GM21423 (cell line): ENCODE data around the gene SRSF1.
"Not testable (repeated sequence)": the region's sequence is repeated elsewhere in the genome, so short reads cannot be mapped to it uniquely, and the experiment has no call there.

Experiments used
- ATAC-seq: cut with Tn5 transposase; IDR thresholded peaks from one replicate; pipeline ENCODE4 v1.9.1; 2021; ENCODE audit warnings: mild to moderate bottlenecking, moderate library complexity; ENCODE audit not compliant: unreplicated experiment

The SRSF1 gene

DNA sequence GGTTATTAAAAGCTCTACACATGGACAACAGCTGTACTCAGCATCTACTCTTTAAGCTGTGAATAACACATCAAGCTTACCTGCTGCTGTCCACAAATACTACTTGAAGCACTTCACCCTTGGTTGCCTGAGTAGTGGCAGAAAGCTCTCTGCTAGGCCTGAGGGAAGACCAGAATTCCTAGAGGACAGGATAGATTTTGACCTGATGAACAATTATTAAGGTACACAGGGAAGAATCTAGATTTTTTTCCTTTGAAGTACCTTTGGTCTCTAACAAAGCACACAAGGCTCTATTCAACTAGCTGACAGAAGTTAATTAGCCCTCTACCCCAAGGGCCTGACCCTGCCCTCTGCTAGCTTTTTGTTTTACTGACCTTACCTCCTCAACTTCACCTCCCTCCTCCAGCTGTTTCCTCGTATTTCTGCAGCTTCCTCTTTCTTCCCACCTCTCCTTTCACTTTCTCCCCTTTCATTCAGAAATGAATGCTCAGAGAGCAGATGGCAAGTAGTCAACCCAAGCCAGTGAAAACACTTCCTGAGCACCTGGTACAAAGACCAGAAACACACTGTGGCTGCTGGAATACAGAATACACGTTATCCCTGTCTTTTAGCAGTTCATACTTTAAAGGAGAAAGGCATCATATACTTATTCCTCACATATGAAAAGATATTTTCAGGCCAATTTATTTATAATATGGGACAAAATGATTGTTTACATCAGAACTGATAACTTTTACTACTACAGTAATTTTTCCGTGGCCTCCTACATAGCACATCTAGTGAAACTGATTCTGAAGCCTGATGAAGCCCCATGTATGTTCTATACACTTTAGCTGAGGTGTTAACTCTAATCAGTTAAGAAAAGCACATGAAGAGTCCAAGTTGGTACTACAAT lies 13.3 kb downstream of the SRSF1 start:
- ATAC-seq, result no peak

DNA sequence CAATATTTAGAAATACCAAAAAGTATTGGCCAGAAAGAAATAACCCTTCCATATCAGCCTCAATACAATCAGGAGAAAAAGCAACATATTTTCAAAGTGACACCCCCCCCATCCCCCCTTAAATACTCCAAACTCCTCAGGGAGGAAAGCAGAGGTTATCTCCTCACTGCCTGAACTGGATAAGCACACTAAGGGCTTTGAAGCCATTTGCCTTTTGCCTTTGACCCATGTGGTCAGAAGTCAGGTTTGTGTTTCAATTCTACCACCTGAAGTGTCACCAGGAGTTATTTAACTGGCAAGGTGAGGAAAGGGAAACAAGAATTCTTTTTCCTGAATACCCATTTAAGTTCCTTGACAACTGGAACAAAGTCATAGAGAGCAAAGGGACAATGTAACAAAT lies 15.5 kb downstream of the SRSF1 start:
- no peak for ATAC-seq

DNA sequence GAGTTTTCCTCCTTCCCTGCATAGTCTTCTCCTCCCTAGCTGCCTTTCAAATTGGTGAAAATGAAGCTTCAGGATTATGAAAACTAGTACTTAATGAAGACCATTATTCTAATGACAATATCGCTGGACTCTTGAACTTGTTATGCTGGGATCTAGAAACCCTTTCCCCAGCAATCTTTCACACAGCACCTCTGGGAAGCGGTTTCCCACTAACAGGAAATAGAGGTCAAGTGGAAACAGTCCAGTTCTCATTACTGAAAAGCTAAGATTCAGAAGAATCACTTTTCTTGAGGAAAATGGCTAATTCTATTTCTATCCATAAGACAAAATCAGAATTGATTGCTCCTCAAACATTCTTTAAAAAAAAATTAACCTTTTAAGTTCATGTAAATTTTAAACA lies 17.0 kb downstream of the SRSF1 start:
- ATAC-seq, result no peak

DNA sequence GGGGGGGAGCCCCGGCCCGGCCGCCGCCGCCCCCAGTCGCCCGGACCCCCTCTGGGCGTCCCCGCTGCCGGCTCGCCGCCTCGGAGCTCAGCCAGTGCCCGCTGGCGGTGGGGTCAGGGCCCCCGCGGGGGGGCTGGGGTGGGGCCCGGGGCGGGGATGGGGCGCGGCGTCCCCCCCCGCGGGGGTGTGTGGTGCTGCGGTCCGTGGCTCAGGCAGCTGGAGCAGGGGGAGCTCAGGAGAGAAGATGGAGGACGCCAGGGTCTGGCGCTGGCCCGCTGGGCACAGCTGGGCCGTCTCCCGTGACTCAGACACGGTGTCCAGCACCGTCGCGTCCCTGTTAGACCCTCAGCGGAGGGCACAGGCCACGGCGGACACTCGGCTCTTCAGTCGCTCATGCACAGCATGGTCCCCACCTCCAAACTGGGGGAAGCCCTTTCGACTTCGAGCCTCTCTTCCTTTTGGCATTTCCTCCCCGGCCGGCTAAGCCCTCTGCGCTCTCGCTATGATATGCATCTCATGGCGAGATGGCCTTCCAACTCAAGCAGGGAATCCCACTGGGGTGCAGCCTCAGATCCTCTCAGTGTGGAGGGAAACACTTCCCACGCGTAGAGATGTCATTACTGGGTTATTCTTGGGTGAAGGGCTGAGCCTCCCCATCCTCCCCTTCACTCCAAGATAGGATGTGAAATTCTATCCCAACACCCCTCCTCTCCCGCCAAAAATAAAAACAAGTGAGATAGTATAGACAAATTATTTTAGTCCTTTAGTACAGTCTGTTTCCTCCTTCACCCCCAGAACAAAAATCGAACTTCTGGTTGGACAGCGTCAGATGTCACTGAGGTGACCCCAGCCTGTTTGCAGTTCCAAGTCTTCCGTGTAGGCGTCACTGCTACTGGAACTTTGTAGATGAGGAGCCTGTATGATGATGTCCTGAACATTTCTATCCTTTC lies 18.5 kb downstream of the SRSF1 start:
- ATAC-seq, result peak; percentile 65

DNA sequence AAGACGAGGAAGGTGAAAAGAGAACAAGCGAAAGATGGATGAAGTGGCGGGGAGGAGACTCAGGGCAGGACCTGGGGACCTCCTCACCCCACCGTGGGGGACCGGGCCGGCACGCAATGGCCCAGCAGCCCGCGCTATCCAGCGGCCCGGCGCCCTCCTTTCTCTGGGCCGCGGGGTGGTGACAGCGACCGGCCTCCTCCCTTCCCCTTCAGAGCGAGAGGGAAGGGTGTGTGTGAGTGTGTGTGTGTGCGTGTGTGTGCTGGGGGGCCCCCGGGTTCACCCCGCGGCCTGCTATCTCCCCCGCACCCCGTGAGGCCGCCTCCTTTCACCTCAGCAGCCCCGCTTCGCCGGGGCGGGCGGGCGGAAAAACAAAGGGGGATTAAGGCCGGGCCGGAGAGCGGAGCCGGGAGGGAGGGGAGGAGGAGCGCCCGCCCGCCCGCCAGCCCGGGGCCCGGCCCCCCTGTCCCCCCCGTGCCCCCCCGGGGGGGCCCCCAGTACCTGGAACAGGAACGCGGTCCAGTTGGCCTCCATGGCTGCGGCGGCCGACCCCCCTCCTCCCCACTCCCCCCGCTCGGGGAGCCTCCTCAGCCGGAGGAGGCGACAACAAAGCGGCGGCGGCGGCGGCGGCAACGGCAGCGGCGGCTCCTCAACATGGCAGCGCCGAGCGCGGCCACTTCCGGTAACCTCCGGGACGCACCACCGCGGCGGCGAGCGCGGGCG lies 19.3 kb downstream of the SRSF1 start, which contains the start of gene VEZF1:
VEZF1 (minus strand) TSS at position 674 of the 720 bp plus-strand sequence; CDS start at position 531, 143 bp downstream.
- ATAC-seq, result peak; percentile 71

DNA sequence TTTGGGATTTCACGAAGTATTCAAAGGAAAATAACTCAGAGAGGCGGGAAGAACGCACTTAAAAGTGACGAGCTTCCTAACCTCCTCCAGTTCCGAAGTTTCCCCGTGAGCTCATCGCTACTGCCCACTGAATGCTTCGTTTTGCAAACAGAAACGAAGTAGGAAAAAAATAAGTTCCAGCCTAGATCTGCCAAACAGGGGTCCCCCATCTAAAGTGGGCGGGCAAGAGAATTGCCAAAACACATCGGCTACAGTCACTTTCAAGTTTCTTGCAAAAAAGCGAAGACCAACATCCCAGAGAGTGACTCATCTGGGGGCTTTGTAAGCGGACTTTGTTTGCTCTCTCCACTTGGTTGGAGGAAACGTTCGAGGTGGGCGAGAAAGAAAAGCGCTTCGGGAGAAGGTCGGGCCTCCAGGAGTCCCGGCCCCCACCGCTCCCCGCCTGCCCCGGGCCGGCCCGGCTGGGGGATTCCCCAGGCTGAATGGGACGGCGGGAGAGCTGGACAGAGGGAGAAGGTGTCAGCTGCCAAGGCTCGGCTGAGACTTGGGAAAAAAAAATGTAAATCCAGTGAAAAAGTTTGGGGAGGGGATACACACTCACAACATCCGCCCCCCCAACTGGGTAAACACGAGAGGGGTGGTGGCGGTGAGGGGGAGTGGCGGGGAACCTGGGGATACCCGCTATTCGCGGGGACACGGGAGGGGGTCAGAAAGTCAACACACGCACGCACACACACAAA lies 20.0 kb downstream of the SRSF1 start:
- peak; percentile 6 for ATAC-seq

DNA sequence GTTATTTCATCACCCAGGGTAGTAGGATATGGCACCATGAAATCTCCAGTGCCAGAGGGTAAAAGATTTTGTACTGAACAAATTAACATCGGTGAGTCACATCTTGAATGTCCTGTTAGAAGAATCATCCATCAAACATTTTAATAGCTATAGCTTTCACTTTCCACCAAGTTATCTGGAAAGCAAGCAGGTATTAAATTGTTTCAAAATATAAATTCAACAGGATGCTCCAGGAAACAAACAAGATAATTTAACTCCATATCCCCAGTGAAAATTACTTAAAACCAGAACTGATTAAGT lies 21.4 kb downstream of the SRSF1 start:
- ATAC-seq, result no peak

DNA sequence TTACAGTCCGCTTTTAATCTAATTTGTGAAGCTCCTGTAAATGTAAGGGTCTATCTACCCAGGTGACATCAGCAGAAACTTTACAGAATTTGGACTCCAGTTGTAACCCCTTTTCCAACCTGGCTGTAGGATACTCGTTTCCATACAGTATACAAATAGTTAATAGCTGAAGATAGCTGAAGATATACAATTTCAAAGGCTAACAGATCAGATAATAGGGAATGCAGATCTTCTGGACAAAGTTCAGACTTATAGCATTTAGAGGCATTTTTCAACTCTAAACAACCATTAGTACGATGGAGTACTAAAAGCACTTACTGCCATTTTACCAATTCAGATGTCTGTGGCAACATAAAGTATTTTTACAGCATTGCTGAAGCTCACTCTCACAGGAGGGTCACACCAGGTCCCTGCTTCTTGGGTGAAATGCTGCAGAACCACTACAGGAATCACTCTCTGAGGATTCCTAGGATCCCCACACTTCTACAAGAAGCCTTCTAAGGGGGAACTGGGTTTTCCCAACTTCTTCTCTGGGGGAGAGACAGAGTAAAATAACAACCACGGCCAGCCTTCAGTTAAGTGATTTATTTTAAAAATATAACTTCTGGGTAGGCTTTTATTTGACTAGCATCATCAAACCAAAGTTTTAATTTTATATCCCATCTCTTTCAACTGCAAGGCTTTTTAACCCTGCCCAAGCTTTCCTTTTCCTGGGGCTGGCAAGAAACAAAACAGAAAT lies 21.9 kb downstream of the SRSF1 start:
- ATAC-seq, result no peak

DNA sequence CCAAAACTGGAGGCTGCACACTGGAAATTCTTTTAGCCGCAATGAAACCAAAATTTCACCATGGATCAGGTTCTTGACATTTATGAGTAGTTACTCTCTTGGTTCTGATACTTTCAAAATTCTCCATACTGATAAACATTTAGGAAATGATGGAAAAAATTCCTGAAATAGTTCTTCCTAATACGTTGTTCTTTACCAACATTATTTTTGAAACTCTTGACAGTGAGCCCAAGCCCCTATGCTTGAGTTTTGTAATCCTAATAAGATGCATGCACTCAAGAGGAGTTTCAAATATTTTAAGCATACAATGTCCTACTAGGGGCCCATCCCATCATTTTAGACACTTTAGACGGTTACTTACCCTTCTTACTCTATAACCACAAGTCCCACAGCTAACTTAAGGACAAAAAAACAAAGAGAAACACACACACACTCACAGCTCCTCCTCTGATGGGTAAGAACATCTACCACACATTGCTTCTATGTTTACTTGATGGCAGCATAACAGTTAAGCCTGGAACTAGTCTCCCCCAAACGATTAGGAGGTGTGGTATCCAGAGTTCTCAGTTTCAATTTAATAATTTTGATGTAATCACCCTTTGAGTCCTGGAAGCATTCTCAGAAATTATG lies 22.7 kb downstream of the SRSF1 start:
- ATAC-seq, result no peak

DNA sequence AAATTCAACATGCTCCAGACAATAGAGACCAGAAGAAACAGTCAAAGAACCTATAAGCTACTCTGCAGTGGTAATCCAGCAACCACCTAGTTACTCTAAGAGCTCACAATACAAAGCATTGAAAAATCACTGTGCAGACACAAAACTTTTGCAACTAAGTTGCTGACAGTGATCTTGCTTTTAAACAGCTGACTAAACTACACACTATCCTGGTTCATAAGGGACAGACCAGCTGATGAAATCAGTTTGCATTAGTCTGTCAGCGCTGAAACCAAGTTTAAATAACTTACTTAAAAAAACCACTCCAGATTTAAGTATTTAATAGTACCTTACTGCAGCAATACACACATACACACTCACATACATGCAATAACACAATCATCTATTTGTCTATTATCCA lies 23.6 kb downstream of the SRSF1 start:
- no peak for ATAC-seq

DNA sequence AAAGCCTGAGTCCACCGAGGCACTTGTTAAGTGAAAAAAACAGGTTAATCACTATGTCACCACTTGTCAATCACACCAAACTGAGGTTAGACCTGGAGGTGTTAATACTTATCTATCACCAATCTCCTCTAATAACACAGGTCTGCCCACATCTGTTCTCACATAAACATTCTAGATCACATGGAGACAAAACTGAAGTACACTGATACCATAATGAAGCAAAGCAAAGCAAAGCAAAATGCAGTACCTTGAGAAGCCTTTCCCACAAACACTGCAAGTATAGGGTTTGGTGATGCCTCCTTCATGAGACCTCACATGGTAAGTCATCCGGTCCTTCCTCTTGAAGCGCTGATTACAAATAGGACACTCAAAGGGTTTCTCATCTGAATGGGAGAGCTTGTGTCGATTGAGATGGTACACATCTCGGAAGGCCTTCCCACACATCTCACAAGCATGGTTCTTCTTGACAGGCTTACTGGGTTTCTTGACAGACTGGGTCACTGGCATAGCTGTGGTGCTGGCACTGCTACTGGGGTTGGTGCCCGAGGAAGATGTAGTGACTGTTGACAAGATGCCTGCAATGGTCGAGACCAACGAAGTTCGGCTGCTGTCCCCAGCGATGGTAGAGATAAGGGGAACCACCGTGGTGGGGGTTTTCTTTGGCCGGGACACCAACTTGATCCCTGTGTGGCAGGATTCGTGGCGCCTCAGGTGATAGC lies 24.4 kb downstream of the SRSF1 start:
- no peak for ATAC-seq

DNA sequence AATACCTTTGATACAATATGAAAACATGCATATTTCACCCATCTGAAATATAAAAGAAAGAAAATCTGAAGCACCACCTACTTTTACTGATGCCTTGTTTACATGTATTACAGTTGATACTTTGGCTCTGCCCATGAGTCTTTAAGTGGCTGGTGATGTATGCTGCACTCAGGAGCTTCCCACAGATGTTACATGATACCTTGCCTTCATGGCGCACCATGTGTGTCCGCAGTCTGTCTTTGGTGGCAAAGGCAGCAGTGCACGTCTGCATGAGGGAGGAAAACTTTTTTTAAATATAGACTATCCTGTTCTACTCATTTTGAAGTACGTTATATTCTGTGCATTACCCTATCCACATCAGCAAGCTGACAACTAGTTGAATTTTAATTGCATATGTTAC lies 26.5 kb downstream of the SRSF1 start:
- ATAC-seq, result no peak

DNA sequence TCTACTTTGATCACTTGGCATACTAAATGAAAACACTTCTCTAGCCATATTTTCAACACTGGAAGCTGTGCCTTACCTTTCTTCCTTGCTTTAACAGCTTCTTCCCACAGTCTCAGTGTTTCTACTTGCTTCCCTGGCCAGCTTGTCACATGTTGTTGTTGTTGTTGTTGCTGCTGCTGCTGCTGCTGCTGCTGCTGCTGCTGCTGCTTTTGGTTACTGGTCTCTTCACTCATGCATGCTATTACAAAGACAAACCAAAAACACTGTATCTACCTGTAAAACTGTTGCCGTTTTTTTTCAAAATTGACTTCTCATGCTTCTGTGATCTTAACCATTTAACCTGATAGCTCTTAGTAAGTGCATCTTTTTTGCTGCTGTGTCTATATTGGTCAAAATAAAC lies 28.0 kb downstream of the SRSF1 start:
- ATAC-seq, result no peak

DNA sequence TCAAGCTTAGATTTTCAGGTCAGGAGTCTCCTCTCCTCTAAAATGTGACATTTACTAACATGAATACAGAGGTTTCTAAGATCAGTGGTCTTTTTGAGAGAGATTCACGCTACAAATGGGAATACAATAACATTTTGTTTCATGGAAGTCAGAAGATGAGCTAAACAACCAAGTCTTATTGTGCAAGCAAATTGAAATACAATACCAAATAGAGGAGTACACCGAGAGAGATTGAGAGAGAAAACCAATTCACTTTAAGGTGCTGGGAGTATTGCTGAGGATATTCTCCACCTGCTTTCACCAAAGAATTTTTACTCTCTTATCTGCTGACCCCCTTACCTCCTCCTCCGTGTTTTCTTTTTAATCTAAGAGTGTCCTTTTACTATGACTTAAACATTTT lies 30.5 kb downstream of the SRSF1 start:
- no peak for ATAC-seq

DNA sequence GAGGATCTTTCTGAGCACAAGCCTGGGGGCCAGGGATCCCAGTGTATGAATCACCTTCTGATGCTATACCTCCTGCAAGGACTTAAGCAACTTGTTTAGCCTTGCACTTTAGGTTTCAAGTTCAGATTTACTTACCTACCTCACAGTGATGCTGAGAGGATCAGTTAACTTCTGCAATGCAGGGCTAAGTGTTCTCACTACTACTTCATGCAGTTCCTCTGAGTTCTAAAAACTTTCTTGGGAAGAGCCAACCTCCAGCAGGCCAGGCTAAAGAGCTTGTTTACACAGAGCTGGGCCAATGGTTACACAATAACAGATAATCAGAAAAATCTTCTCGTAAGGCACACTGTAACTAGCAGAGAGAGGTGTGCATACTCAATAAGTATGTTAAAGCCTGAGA lies 32.0 kb downstream of the SRSF1 start:
- ATAC-seq, result no peak

DNA sequence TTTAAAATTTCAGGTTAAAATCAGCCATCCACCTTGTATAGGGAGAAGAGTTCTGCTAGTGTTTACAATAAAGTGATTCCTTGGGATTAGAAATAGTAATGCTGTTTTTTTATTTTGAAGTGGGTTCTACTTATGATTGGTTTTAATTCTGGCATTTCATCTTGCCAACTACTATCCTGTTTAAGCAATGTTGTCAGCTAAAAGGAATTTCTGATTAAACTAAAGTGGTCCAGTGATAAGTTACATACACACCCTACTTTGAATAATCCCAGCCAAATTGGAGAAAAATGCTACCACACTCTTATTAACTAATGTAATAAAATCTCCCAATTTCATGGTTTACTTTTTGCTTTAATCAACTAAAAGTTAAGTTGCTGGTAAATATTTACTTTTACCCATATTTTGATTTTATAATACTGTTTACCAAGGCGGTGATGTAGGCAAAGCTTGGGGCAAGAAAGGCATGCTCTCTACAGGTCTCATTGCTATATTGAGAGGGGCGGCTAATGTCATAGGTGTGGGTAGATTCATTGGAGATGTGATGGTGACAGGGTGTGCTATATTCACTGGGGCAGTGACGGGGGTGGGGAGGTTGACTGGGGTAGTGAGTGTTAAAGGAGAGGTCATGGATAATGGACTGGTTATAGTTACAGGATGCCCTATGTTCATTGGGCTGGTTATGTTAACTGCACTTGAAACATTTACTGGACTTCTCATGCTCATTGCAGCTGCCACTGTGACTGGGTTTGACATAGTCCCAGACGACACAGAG lies 32.8 kb downstream of the SRSF1 start:
- not testable (repeated sequence) for ATAC-seq

DNA sequence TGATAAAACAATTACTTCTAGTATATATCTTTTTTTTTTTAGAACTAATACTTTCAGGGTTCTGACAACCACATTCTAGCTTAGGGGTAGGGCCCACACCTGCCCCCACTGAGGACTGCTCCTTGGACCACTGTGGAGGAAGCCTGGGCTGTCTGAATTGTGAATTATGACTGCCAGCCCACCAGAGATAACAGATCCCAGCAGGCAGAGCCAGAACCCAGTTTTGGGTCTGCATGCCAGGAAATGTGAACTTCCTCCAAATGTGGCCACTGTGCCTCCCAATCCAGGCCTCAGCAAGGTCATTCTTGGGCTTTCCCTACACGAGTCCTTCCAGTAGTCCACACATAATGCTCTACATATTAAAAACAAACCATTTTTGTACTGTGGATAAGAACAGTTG lies 34.9 kb downstream of the SRSF1 start:
- no peak for ATAC-seq

DNA sequence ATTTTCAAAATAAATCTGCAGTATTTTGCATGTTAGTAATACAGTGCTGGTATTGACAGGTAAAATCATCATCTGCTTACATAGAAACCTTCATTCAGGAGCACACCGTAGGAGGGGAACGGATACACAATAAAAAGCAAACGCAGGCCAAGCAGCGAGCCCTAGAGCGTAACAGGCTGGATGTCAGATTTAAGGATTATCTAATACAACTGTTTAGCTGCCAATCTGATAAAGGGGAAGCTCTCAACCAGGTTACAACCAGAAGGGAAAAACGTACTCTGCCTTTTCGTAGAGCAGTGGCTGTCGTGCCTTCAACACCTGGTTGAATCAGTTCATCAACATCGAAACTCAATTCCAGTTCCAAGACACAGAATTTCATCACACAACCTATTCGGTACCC lies 35.5 kb downstream of the SRSF1 start:
- no peak for ATAC-seq
